Transverse colon (tissue), 4 donors: ENCODE results near the gene OSBPL10.

ENCODE experiments used
- CTCF ChIP-seq, 5 experiments: fragments of 200-600 bp in 3 of 5; fragments of 450-650 bp in 2 of 5; sonication (generic) in 3 of 5; IDR thresholded peaks; 1 replicate in 2 of 5; 2 replicates in 3 of 5; pipeline ENCODE4 v1.5.1; 2016 to 2017; ENCODE audit warnings: antibody characterized with exemption in 5 of 5, inconsistent platforms in 3 of 5, mild to moderate bottlenecking in 2 of 5, moderate library complexity in 1 of 5
- POLR2A ChIP-seq: fragments of 450-650 bp; IDR thresholded peaks from one replicate; pipeline ENCODE4 v1.6.1; 2016; ENCODE audit warnings: antibody characterized with exemption, mild to moderate bottlenecking, moderate library complexity
- POLR2AphosphoS5 ChIP-seq, 3 donors: sonication (generic); formaldehyde crosslinking; IDR thresholded peaks; one replicate each; pipeline ENCODE4 v1.6.1; 2016; ENCODE audit warnings: antibody characterized with exemption in 3 of 3

GRCh38 chr3:31908391-31909097 is 72.5 kb downstream of the OSBPL10 start:
- TF ChIP-seq CTCF (IDR thresholded peaks at IDR 0.05) (no peak), POLR2A (no peak), POLR2AphosphoS5 (IDR thresholded peaks at IDR 0.05) (no peak)
